ENCODE data around the gene RBM33. TPM values are rescaled to one million over a fixed set of nuclear protein-coding genes. Genes with fewer than 3 reads are reported as not detected.

Gene RBM33
- total and polyA plus RNA-seq, 2 of the 4 experiments (the other 2 are of a cell fraction): 7.3 to 10.8 TPM

- dilution Hi-C loops (cut with HindIII; ENCODE audit: low sequenced_read_pairs, unreplicated experiment): no loop called here
These were observed 142.0 kb downstream of the RBM33 start for GRCh38 chr7:155786491-155786890.

More at GRCh38 chr7:155786491-155786890, 142.0 kb downstream of the RBM33 start:
- Histone ChIP-seq H3K23ac (ENCODE audit: low read depth, low read length) (no peak overlapping the region), H2AFZ (replicated peaks; ENCODE audit: low read length, poor library complexity) (no peak overlapping the region), H3K36me3 (ENCODE audit: control insufficient read depth, insufficient read depth, low read length) (peaks cover 5% of the 10 kb centered on the region), H3K4ac (ENCODE audit: low read depth, low read length) (no peak overlapping the region), H3K27me3 (ENCODE audit: control insufficient read depth, insufficient read depth, low read length) (no peaks in the 10 kb centered on the region), H4K20me1 (ENCODE audit: insufficient read depth, low read length) (no peaks in the 10 kb centered on the region), H2AK5ac (ENCODE audit: low read depth, low read length) (no peak overlapping the region), H3K27ac (ENCODE audit: insufficient read depth, low read length) (no peak overlapping the region), H4K91ac (ENCODE audit: insufficient read depth, low read depth, low read length) (no peak overlapping the region), H3K9me1 (ENCODE audit: insufficient read depth, low read length) (no peaks in the 10 kb centered on the region; the same call in 1 of the 2 replicates), H3K4me2 (ENCODE audit: low read depth, low read length) (no peak overlapping the region), H2BK15ac (ENCODE audit: low read depth, low read length) (no peak overlapping the region), H3K18ac (ENCODE audit: low read depth, low read length) (no peak overlapping the region), H2BK120ac (ENCODE audit: low read depth, low read length) (no peak overlapping the region), H2BK20ac (ENCODE audit: low read depth, low read length) (no peak overlapping the region), H2BK5ac (ENCODE audit: low read depth, low read length, poor library complexity, severe bottlenecking) (no peak overlapping the region), H3K4me1 (ENCODE audit: control insufficient read depth, insufficient read depth, low read length) (no peaks in the 10 kb centered on the region), H3K9me3 (ENCODE audit: control insufficient read depth, insufficient read depth, low read length) (no peaks in the 10 kb centered on the region), H3K56ac (ENCODE audit: extremely low read depth, insufficient read depth, low read length) (no peak overlapping the region), H3K4me3 (ENCODE audit: insufficient read depth, low read depth, low read length) (no peak overlapping the region), H3K14ac (replicated peaks; ENCODE audit: low read depth, low read length) (no peak overlapping the region), H3K79me1 (ENCODE audit: low read depth in 1 of 2, low read length in 2 of 2) (no peaks in the 10 kb centered on the region), H4K5ac (ENCODE audit: low read depth, low read length) (no peak overlapping the region), H4K8ac (ENCODE audit: low read depth in 2 of 2, low read length in 2 of 2) (no peak overlapping the region), H2AK9ac (replicated peaks; ENCODE audit: low read depth, low read length, poor library complexity) (no peak overlapping the region), H3K9ac (ENCODE audit: low read depth, low read length) (no peak overlapping the region)
- TF ChIP-seq RAD21 (IDR thresholded peaks at IDR 0.05; ENCODE audit: low read length) (no peak), SMC3 (IDR thresholded peaks at IDR 0.05; ENCODE audit: low read depth, low read length) (no peak), RCOR1 (IDR thresholded peaks at IDR 0.05; ENCODE audit: insufficient replicate concordance, low read length) (no peak), NFE2L2 (IDR thresholded peaks at IDR 0.05; ENCODE audit: low read depth, low read length) (no peak), BHLHE40 (IDR thresholded peaks at IDR 0.05; ENCODE audit: low read depth, low read length) (no peak), MXI1 (IDR thresholded peaks at IDR 0.05; ENCODE audit: borderline replicate concordance, low read depth, low read length) (no peak), MAFK (IDR thresholded peaks at IDR 0.05; ENCODE audit: low read depth, low read length) (no peak), MAZ (IDR thresholded peaks at IDR 0.05; ENCODE audit: borderline replicate concordance, low read depth, low read length) (no peak), FOS (IDR thresholded peaks at IDR 0.05; ENCODE audit: low read depth, low read length) (no peak), CEBPB (IDR thresholded peaks at IDR 0.05; ENCODE audit: low read depth, low read length) (no peak), CTCF (conservative IDR thresholded peaks at IDR 0.05; ENCODE audit: low read depth, low read length) (no peak), CHD1 (IDR thresholded peaks at IDR 0.05; ENCODE audit: low read depth, low read length) (no peak), POLR2A (IDR thresholded peaks at IDR 0.05; ENCODE audit: low read depth, low read length) (no peak), RFX5 (IDR thresholded peaks at IDR 0.05; ENCODE audit: low read depth, low read length) (no peak)
- BruUV-seq (replicated peaks): no TSS peak
- intact Hi-C loops (cut with micrococcal nuclease): no loop called here
- POLR2A ChIA-PET (ENCODE audit: unreplicated experiment): no interaction called here
- WGBS, 2 experiments (ENCODE audit: extremely low coverage in 2 of 2, insufficient read length in 1 of 2): no CpG with 5 or more reads among the region's 10 CpGs
- no peak for DNase-seq
- no peak for ATAC-seq (ENCODE audit: low read depth)
- in situ Hi-C loops (cut with MboI; ENCODE audit: low sequenced_read_pairs): no loop called here
- CTCF ChIA-PET: no interaction called here
